Activated effector memory CD4-positive, alpha-beta T cell treated with Interleukin-2 at 50 U/mL for 16 hours (primary cell): ENCODE measurements around the gene TRPV5.

ENCODE experiments used
- DNase-seq: peaks from one replicate; pipeline ENCODE4 v3.0.0-alpha.2; 2020

Gene TRPV5

DNA sequence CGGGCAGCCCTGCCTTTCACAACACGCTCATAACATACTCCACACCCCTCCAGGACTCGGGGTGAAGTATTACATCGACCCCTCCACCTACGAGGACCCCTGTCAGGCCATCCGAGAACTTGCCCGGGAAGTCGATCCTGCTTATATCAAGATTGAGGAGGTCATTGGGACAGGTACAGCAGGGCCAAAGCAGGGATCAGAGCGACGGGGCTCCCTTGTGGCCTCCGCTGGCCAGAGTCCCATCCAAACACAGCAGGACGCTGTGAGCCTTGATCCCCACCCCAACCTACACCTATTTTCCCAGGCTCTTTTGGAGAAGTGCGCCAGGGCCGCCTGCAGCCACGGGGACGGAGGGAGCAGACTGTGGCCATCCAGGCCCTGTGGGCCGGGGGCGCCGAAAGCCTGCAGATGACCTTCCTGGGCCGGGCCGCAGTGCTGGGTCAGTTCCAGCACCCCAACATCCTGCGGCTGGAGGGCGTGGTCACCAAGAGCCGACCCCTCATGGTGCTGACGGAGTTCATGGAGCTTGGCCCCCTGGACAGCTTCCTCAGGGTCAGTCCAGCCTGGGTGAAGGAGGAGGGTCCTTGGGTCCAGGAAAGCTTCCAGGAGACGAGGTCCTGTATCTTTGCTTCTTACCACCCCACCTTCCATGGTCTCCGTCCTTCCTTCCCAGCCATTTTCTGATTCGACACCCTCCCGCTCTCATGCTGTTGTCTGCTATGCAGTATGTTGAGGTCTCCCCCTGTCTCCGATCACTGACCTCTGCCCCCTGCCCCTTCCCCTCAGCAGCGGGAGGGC, 65.2 kb downstream of the TRPV5 start:
- no peak for DNase-seq

DNA sequence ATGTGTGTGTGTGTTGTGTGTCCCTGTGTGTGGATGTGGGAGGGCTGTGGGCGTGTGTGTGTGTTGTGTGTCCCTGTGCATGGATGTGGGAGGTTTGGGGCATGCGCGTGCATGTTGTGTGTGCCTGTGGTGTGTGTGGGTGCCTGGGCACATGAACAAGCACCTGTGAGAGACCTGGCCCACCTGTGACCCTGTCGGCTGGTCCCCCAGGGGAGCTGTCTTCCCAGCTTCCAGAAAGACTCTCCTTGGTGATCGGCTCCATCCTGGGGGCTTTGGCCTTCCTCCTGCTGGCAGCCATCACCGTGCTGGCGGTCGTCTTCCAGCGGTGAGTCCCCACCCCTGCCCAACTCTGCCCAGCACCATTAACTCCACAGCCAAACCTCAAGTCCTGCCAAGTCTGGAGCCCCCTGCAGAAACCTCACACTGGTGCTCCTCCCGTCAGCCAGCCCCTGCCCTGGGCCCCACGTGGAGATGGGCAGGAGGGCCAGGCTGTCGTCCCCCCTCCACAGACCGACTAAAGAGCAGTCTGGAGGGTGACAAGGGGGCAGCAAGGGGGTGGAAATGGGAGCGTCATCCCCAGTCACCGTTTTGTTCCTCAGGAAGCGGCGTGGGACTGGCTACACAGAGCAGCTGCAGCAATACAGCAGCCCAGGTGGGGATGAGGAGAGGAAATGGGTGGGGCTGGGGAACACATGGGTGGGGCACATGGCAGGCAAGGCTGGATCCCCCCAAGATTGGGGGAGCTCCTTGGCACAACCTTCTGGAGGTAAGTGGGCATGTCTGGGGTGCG, 66.0 kb downstream of the TRPV5 start:
- DNase-seq: no peak

GRCh38 chr7:142867097-142867378, 66.5 kb downstream of the TRPV5 start:
- DNase-seq: no peak

DNA sequence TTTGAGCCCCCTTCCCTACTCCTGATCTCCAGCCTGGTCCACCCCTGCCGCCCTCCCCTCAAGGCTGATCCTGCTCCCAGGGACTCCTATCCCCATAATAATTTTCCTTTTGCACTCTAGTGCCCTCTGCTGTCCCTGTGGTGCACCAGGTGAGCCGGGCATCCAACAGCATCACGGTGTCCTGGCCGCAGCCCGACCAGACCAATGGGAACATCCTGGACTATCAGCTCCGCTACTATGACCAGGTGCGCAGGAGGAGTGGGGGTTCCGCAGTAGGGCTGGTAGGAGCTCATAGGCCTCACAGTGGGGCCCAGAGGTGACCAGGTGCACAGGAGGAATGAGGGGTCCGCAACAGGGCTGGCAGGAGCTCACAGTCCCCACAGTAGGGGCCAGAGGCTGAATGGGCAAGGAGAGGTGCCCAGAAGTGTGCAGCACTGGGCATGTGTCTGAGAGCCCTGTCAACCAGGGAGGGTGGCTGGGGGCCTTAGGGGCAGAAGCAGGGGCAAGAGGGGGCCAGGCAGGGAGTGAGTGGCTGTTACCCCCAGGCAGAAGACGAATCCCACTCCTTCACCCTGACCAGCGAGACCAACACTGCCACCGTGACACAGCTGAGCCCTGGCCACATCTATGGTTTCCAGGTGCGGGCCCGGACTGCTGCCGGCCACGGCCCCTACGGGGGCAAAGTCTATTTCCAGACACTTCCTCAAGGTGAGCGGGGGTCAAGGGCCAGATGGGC, 67.0 kb downstream of the TRPV5 start:
- DNase-seq: no peak

- no peak for DNase-seq
Measured at GRCh38 chr7:142865766-142866165, 67.8 kb downstream of the TRPV5 start.

DNA sequence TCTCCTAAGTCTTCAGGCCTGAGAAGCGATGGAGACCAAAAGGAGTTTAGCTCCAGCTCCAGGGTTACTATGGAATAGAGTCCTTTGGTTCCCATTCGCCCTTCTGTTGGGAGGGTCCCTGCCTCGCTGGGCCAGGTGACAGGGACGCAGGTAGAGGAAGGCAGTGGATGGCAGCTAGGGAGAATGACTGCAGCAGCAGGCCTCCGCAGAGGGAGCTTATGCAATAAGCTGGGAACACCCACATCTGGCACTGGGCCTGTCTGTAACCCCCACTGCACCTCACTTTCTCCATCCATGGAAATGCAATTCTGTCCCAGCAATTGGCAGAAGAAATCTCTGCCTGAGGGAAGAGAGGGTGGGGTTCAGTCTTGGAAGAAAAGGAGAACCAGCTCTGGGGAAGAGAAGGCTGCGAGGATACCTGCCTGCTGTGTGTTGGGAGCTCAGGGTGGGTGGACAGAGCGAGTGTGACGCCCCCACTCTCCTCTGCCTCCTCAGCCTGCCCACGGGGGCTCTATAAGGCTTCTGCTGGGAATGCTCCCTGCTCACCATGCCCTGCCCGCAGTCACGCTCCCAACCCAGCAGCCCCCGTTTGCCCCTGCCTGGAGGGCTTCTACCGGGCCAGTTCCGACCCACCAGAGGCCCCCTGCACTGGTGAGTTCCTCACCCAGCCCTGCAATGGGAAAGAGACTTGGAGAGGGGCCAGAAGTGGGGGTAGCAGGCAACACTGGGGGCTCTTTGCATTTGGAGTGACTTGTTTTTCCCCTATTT, 68.4 kb downstream of the TRPV5 start:
- DNase-seq: no peak

DNA sequence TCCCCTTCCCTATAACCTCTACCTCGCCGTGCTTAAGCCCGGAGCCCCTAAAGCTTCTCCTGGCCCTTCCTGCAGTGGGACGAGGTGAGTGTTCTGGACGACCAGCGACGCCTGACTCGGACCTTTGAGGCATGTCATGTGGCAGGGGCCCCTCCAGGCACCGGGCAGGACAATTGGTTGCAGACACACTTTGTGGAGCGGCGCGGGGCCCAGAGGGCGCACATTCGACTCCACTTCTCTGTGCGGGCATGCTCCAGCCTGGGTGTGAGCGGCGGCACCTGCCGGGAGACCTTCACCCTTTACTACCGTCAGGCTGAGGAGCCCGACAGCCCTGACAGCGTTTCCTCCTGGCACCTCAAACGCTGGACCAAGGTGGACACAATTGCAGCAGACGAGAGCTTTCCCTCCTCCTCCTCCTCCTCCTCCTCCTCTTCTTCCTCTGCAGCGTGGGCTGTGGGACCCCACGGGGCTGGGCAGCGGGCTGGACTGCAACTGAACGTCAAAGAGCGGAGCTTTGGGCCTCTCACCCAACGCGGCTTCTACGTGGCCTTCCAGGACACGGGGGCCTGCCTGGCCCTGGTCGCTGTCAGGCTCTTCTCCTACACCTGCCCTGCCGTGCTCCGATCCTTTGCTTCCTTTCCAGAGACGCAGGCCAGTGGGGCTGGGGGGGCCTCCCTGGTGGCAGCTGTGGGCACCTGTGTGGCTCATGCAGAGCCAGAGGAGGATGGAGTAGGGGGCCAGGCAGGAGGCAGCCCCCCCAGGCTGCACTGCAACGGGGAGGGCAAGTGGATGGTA, 69.5 kb downstream of the TRPV5 start:
- DNase-seq: no peak

DNA sequence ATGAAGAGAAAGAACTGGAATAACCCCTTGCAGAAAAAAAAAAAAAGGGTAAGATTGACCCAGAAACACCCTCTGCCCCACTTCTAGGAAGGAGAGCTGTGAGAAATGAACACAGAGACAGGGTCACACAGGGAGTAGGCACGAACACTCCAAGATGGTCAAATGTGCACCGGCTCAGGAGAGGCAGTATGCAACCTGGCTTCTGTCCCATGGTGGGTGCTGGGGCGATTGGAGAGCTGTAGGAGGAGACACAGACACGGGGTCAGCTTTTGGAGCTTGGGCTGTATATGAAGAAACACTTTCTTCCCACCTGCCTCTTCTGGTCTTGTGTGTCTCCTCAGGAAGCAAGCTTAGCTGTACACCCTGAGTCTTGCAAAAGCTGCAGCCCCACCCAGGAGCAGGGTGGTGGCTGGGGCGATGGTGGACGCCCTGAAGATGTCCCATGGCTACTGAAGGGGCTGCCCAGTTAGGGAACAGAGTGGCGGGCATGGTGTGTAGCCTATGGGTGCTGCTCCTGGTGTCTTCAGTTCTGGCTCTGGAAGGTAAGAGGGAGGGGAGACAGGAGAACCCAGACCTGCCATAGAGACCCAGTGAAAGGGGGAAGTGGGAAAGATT, 70.7 kb downstream of the TRPV5 start:
- no peak for DNase-seq

- no peak for DNase-seq
Measured at GRCh38 chr7:142862351-142862750, 71.2 kb downstream of the TRPV5 start.

- no peak for DNase-seq
Measured at GRCh38 chr7:142860968-142861367, 72.6 kb downstream of the TRPV5 start.

- no peak for DNase-seq
Measured at GRCh38 chr7:142859829-142860228, 73.7 kb downstream of the TRPV5 start.

- DNase-seq: no peak
Measured at GRCh38 chr7:142859411-142859810, 74.1 kb downstream of the TRPV5 start.
